Adrenal gland (tissue), 12 donors: ENCODE measurements around the gene LARP4B. TPM values are rescaled to one million over a fixed set of nuclear protein-coding genes. Genes with fewer than 3 reads are reported as not detected.

Experiments used
- DNase-seq, 7 donors: peaks; one replicate each; pipeline ENCODE4 v3.0.0-alpha.2; 2019 to 2020
- H3K27ac ChIP-seq, 5 donors: fragments of 200-600 bp; sonication (generic) in 4 of 5; 1 replicate in 3 of 5; 2 replicates in 2 of 5; pipeline versions ENCODE4 v1.5.1 to v1.8.0; 2016 to 2020; ENCODE audit warnings: mild to moderate bottlenecking in 1 of 5
- H3K27me3 ChIP-seq: fragments of 200-600 bp; 2 replicates; pipeline ENCODE4 v1.8.0; 2021
- H3K36me3 ChIP-seq, 2 donors: fragments of 200-600 bp; replicated peaks in 1 of 2; 1 replicate in 1 of 2; 2 replicates in 1 of 2; pipeline versions ENCODE4 v1.5.1 to v1.8.0; 2018 to 2022
- H3K4me1 ChIP-seq, 2 donors: fragments of 200-600 bp; replicated peaks in 1 of 2; 1 replicate in 1 of 2; 2 replicates in 1 of 2; pipeline versions ENCODE4 v1.5.1 to v1.8.0; 2018 to 2021
- H3K4me3 ChIP-seq, 4 donors: fragments of 200-600 bp; sonication (generic) in 3 of 4; one replicate each; pipeline ENCODE4 v1.5.1; 2016 to 2018
- H3K9me3 ChIP-seq, 3 donors: fragments of 200-600 bp; sonication (generic) in 1 of 3; replicated peaks in 1 of 3; 1 replicate in 2 of 3; 2 replicates in 1 of 3; pipeline versions ENCODE4 v1.5.1 to v1.8.0; 2016 to 2021
- POLR2A ChIP-seq, 2 donors: fragments of 450-650 bp; IDR thresholded peaks; one replicate each; pipeline ENCODE4 v1.6.1; 2017; ENCODE audit warnings: antibody characterized with exemption in 2 of 2, mild to moderate bottlenecking in 2 of 2, moderate library complexity in 1 of 2
- WGBS, 4 donors: extraction: QIAGEN DNeasy Blood & Tissue Kit in 2 of 4; methylation state at CpG; one replicate each; pipeline versions ENCODE4 v1.1.5 to v1.1.7; 2013 to 2017; 5-methylcytosine and 5-hydroxymethylcytosine counted together
- intact Hi-C, 2 donors: fragments of 100-400 bp; cut with DNase I; formaldehyde crosslinking; loops; one replicate each; pipeline versions ENCODE4 v1.14.1 to v1.15.0; 2022 to 2023
- polyA plus RNA-seq, 3 donors: library from polyadenylated mRNA; stranded (reverse); fragments of 200-250 nt in 2 of 3; fragments of 350-450 nt in 1 of 3; fragmentation: Illumina TruSeq in 1 of 3; extraction: RNeasy Lipid Tissue Mini Kit (QIAGEN cat#74804) in 1 of 3; gene quantifications; one replicate each; pipeline ENCODE4 v1.2.3, GENCODE V29; 2013 to 2014
- total RNA-seq, 9 donors: library from RNA; depleted of rRNA in 4 of 9; stranded (reverse); fragments of >200 nt in 4 of 9; fragments of 120-200 nt in 1 of 9; fragmentation: NEBNext Ultra II Directional in 1 of 9; extraction: Animal tissue kit (Norgen Biotek cat#: 25700) in 1 of 9; gene quantifications; one replicate each; pipeline versions ENCODE4 v1.1.0 to v1.2.4, GENCODE V29; 2013 to 2023
- TF ChIP-seq, protein P1 (sequence below), 6 experiments: fragments of 450-650 bp in 4 of 6; fragments of 200-600 bp in 2 of 6; sonication (generic) in 1 of 6; IDR thresholded peaks; 1 replicate in 5 of 6; 2 replicates in 1 of 6; pipeline versions ENCODE4 v1.5.1 to v1.8.0; 2016 to 2021; ENCODE audit warnings: antibody characterized with exemption in 6 of 6, mild to moderate bottlenecking in 2 of 6, moderate library complexity in 1 of 6
- donor health status: healthy with polysubstance abuse.
- donor health status: Bipolar disorder and iron deficiency.
- donor health status: DM: yes; HTN: yes; CAD: no.
- donor health status: DM: no; HTN: no; CAD: no.
- donor health status: DM: no; HTN: no; CAD: no.
- donor health status: DM: yes; HTN: yes; CAD: no.

Gene LARP4B
- total and polyA plus RNA-seq, 12 donors, result 17.2 to 145 (median 66.8) TPM

- H3K27ac ChIP-seq, result no peak overlapping the region
- 88 to 93% (median 90%) methylated on average over 3 of the region's 3 CpGs for WGBS, 4 donors
- no peaks in the 10 kb centered on the region for H3K9me3 ChIP-seq
- peaks cover 15 to 24% of the 10 kb centered on the region in 2 donors for H3K4me1 ChIP-seq
- H3K4me3 ChIP-seq, result no peak overlapping the region
- intact Hi-C loops, result no loop called here
- no peaks in the 10 kb centered on the region for H3K27me3 ChIP-seq
- no peaks in the 10 kb centered on the region for H3K36me3 ChIP-seq
- TF ChIP-seq, protein P1, sequence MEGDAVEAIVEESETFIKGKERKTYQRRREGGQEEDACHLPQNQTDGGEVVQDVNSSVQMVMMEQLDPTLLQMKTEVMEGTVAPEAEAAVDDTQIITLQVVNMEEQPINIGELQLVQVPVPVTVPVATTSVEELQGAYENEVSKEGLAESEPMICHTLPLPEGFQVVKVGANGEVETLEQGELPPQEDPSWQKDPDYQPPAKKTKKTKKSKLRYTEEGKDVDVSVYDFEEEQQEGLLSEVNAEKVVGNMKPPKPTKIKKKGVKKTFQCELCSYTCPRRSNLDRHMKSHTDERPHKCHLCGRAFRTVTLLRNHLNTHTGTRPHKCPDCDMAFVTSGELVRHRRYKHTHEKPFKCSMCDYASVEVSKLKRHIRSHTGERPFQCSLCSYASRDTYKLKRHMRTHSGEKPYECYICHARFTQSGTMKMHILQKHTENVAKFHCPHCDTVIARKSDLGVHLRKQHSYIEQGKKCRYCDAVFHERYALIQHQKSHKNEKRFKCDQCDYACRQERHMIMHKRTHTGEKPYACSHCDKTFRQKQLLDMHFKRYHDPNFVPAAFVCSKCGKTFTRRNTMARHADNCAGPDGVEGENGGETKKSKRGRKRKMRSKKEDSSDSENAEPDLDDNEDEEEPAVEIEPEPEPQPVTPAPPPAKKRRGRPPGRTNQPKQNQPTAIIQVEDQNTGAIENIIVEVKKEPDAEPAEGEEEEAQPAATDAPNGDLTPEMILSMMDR (IDR thresholded peaks at IDR 0.05), result no peak
- TF ChIP-seq POLR2A (IDR thresholded peaks at IDR 0.05), result no peak
- no peak for DNase-seq
These were observed 13.5 kb downstream of the LARP4B start for GRCh38 chr10:917999-918398.

DNA sequence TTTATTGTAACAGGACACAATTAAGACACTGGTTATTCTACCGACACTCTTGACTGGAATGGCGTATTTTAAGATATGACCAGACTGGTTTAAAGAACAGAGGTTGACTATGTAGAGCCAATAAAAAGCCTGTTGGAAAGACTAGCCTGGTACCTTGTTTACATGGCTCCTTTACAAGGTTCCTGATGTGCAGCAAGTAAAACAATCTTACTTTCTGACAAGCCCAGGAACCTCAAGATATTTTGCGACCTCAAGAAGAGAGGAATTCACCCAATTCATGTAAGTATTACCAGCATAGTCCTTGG is 14.1 kb downstream of the LARP4B start:
- DNase-seq, result no peak
- H3K36me3 ChIP-seq, result no peaks in the 10 kb centered on the region
- H3K9me3 ChIP-seq, result no peaks in the 10 kb centered on the region
- TF ChIP-seq POLR2A (IDR thresholded peaks at IDR 0.05), result no peak
- TF ChIP-seq, protein P1 (IDR thresholded peaks at IDR 0.05), result no peak
- H3K4me1 ChIP-seq, result peaks cover 15 to 24% of the 10 kb centered on the region in 2 donors
- H3K4me3 ChIP-seq, result no peak overlapping the region
- H3K27ac ChIP-seq, result no peak overlapping the region
- no peaks in the 10 kb centered on the region for H3K27me3 ChIP-seq
- WGBS, 4 donors, result 91 to 97% (median 96%) methylated on average over 3 of the region's 3 CpGs
- intact Hi-C loops, result no loop called here

- WGBS, 4 donors, result 93 to 96% (median 94%) methylated on average over 7 of the region's 7 CpGs
- H3K36me3 ChIP-seq, result peaks cover 0 to under 1% of the 10 kb centered on the region in 2 donors
- no peak overlapping the region for H3K4me3 ChIP-seq
- no peak for DNase-seq
- intact Hi-C loops, result no loop called here
- H3K27me3 ChIP-seq, result no peaks in the 10 kb centered on the region
- H3K27ac ChIP-seq, result no peak overlapping the region
- no peaks in the 10 kb centered on the region for H3K9me3 ChIP-seq
- peaks cover 10 to 19% of the 10 kb centered on the region in 2 donors for H3K4me1 ChIP-seq
- no peak for TF ChIP-seq POLR2A (IDR thresholded peaks at IDR 0.05)
- TF ChIP-seq, protein P1 (IDR thresholded peaks at IDR 0.05), result no peak
These were observed 14.6 kb downstream of the LARP4B start for GRCh38 chr10:916716-917415.

DNA sequence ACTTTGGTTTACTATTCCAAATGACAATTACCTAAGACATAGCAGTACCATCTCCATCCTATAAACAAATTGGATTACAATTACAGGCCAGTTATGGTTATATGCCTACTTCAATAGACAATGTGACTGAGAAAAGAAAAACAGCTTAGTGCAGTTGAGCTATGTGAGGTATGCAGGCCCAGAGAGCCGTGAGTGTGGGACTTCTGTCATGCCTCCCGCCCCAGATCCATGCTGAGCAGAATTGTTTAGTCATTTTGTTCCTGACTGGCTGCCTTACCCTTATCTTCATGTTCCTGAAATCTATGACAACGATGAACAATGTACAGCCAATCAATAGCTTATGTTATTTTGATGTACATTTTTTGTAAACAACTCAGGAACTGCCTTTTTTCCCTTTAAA is 21.7 kb downstream of the LARP4B start:
- H3K4me3 ChIP-seq, result no peak overlapping the region
- H3K27me3 ChIP-seq, result no peaks in the 10 kb centered on the region
- H3K4me1 ChIP-seq, result peaks cover 6 to 19% of the 10 kb centered on the region in 2 donors
- H3K27ac ChIP-seq, result peak overlapping the region in 3 of 5 donors; percentile 0 to 68 (median 57)
- no peak for TF ChIP-seq POLR2A (IDR thresholded peaks at IDR 0.05)
- TF ChIP-seq, protein P1 (IDR thresholded peaks at IDR 0.05), result no peak
- 46 to 52% (median 49%) methylated on average over 3 of the region's 3 CpGs for WGBS, 4 donors
- H3K9me3 ChIP-seq, result no peaks in the 10 kb centered on the region
- intact Hi-C loops, result no loop called here
- DNase-seq, result peak in 4 of 7 donors; percentile 31 to 48 (median 46)
- H3K36me3 ChIP-seq, result peaks cover 0 to 8% of the 10 kb centered on the region in 2 donors
